ENCODE results near the gene PCYT1A. TPM values are rescaled to one million over a fixed set of nuclear protein-coding genes. Genes with fewer than 3 reads are reported as not detected.

The PCYT1A gene
- total RNA-seq, 1 donor from 2014 or later: 55.2 TPM

DNA sequence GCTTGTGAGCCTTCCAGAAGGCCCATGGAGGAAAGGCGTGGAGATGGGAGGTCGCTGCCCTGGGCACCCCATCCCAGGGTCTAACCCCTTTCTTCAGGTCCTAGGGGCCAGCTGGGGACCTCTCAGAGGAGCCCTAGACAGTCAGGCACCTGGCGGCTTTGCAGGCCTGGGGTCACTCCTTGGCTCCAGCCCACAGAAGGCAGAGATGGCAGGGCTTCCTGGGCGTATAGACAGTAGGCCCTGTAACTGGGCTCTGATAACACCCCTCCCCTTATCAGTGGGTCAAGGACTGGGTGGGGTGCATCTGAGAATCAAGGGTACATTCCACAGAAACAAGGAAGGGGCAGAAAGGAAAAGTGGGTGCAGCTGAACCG is 93.0 kb downstream of the PCYT1A start:
- Mint-ChIP-seq H3K9me3 (ENCODE audit: unreplicated experiment) (no peaks in the 10 kb centered on the region), H3K4me3 (ENCODE audit: unreplicated experiment) (no peak overlapping the region), H3K27me3 (ENCODE audit: unreplicated experiment) (peaks cover 13% of the 10 kb centered on the region), H3K27ac (ENCODE audit: unreplicated experiment) (no peak overlapping the region), H3K36me3 (ENCODE audit: low read depth, unreplicated experiment) (no peaks in the 10 kb centered on the region), H3K4me1 (ENCODE audit: unreplicated experiment) (no peaks in the 10 kb centered on the region)
- no peak for DNase-seq (ENCODE audit: low spot score)
- TF ChIP-seq CTCF (IDR thresholded peaks at IDR 0.05; ENCODE audit: unreplicated experiment): no peak

- no peak for TF ChIP-seq CTCF (IDR thresholded peaks at IDR 0.05; ENCODE audit: unreplicated experiment)
Measured at GRCh38 chr3:196193736-196194541, 93.6 kb downstream of the PCYT1A start.

DNA sequence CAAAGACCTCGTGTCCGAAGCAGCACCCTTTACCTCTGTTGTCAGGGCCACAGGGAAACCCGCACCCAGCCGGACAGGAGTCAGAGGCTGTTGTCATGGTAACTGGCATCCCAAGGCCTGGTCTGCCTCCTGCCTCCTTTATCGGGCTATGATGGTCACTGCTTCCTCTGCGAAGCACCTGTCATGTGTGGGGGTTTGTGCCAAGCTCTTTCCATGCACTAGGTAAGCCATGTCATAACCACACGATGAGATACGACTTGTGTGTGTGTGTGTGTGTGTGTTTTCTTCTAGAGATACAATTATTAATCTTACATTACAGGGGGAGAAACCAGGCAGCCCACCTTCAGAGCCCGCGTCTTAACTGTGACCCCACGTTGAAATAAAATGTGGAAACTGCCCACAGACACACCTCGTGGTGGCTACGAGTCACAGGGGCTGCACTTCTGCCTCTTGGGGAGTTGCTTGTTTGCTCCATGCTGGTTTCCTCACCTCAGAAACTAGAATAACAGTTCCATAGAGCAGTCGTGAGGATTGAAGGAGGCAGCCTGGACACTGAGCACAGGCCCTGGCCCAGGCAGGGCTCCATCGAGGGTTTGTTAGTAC is 94.3 kb downstream of the PCYT1A start:
- Mint-ChIP-seq H3K36me3 (ENCODE audit: low read depth, unreplicated experiment) (no peaks in the 10 kb centered on the region), H3K27ac (ENCODE audit: unreplicated experiment) (peak overlapping the region; percentile 42), H3K27me3 (ENCODE audit: unreplicated experiment) (peaks cover 10% of the 10 kb centered on the region), H3K4me3 (ENCODE audit: unreplicated experiment) (no peak overlapping the region), H3K9me3 (ENCODE audit: unreplicated experiment) (no peaks in the 10 kb centered on the region), H3K4me1 (ENCODE audit: unreplicated experiment) (no peaks in the 10 kb centered on the region)
- no peak for TF ChIP-seq CTCF (IDR thresholded peaks at IDR 0.05; ENCODE audit: unreplicated experiment)
- DNase-seq (ENCODE audit: low spot score): no peak

More at GRCh38 chr3:196193736-196194541, 93.6 kb downstream of the PCYT1A start:
- Mint-ChIP-seq H3K27me3 (ENCODE audit: unreplicated experiment) (peaks cover 10% of the 10 kb centered on the region), H3K27ac (ENCODE audit: unreplicated experiment) (no peak overlapping the region), H3K9me3 (ENCODE audit: unreplicated experiment) (no peaks in the 10 kb centered on the region), H3K36me3 (ENCODE audit: low read depth, unreplicated experiment) (no peaks in the 10 kb centered on the region), H3K4me1 (ENCODE audit: unreplicated experiment) (no peaks in the 10 kb centered on the region), H3K4me3 (ENCODE audit: unreplicated experiment) (no peak overlapping the region)
- DNase-seq (ENCODE audit: low spot score): no peak

- Mint-ChIP-seq H3K27ac (ENCODE audit: unreplicated experiment) (peak overlapping the region; percentile 36), H3K9me3 (ENCODE audit: unreplicated experiment) (no peaks in the 10 kb centered on the region), H3K36me3 (ENCODE audit: low read depth, unreplicated experiment) (no peaks in the 10 kb centered on the region), H3K4me1 (ENCODE audit: unreplicated experiment) (no peaks in the 10 kb centered on the region), H3K4me3 (ENCODE audit: unreplicated experiment) (no peak overlapping the region), H3K27me3 (ENCODE audit: unreplicated experiment) (peaks cover 10% of the 10 kb centered on the region)
- TF ChIP-seq CTCF (IDR thresholded peaks at IDR 0.05; ENCODE audit: unreplicated experiment): no peak
- no peak for DNase-seq (ENCODE audit: low spot score)
Measured at GRCh38 chr3:196192524-196193051, 94.9 kb downstream of the PCYT1A start.

- H3K27me3 Mint-ChIP-seq (ENCODE audit: unreplicated experiment): peaks cover 6% of the 10 kb centered on the region
- no peak for DNase-seq (ENCODE audit: low spot score)
- H3K36me3 Mint-ChIP-seq (ENCODE audit: low read depth, unreplicated experiment): no peaks in the 10 kb centered on the region
- H3K9me3 Mint-ChIP-seq (ENCODE audit: unreplicated experiment): no peaks in the 10 kb centered on the region
- H3K4me1 Mint-ChIP-seq (ENCODE audit: unreplicated experiment): no peaks in the 10 kb centered on the region
- no peak overlapping the region for H3K27ac Mint-ChIP-seq (ENCODE audit: unreplicated experiment)
- no peak overlapping the region for H3K4me3 Mint-ChIP-seq (ENCODE audit: unreplicated experiment)
- TF ChIP-seq CTCF (IDR thresholded peaks at IDR 0.05; ENCODE audit: unreplicated experiment): peak; percentile 19
Measured at GRCh38 chr3:196192036-196192523, 95.4 kb downstream of the PCYT1A start.

Measured in endothelial cell (in vitro differentiated cells).